ENCODE data around the gene PIP5K1B. TPM values are rescaled to one million over a fixed set of nuclear protein-coding genes. Genes with fewer than 3 reads are reported as not detected.

The PIP5K1B gene
- polyA plus RNA-seq, 1 donor (not counting 4 experiments of a cell fraction or from before 2014, with no cell fraction given), result not detected

DNA sequence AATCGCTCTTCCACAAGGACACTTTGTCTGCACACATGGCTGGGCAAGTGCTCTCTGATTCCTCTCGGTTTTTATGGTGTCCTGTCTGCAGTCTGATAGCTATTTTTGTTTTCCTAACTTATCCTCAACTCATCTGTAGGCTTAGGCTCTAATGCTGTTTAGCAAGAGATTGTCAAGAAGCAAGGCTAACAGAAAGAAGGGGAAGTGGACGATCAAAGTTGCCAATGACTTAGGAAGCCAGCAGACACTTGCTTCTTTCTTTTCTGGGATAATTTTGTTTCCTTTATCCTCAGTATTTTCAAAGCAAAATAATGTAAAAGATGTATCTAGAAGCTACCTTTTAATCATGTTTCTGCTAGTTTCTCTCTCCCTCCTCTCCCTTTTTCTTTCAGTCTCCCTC lies 178.2 kb downstream of the PIP5K1B start:
- no peak for TF ChIP-seq EZH2 (IDR thresholded peaks at IDR 0.05; ENCODE audit: low read length)
- TF ChIP-seq CTCF (optimal IDR thresholded peaks at IDR 0.05 in 1 of 3, IDR thresholded peaks at IDR 0.05 in 1 of 3, conservative IDR thresholded peaks at IDR 0.05 in 1 of 3; ENCODE audit: extremely low read depth in 1 of 3, insufficient read depth in 2 of 3, low read length in 3 of 3), result no peak
- Histone ChIP-seq H3K9ac (ENCODE audit: control insufficient read depth, extremely low read depth, insufficient read depth, low read length) (no peak overlapping the region), H3K36me3 (ENCODE audit: control insufficient read depth in 2 of 2, extremely low read depth in 1 of 2, insufficient read depth in 2 of 2, low read length in 2 of 2) (no peaks in the 10 kb centered on the region), H2AFZ (ENCODE audit: control insufficient read depth, low read length) (no peak overlapping the region), H3K4me2 (ENCODE audit: control insufficient read depth, extremely low read depth, insufficient read depth, low read depth, low read length) (no peak overlapping the region), H3K27ac (ENCODE audit: control insufficient read depth, insufficient read depth, low read length) (no peak overlapping the region), H3K9me1 (ENCODE audit: control insufficient read depth, extremely low read depth, insufficient read depth, low read length) (no peaks in the 10 kb centered on the region), H3K79me2 (ENCODE audit: control insufficient read depth, insufficient read depth, low read length) (no peaks in the 10 kb centered on the region), H3K4me1 (ENCODE audit: control insufficient read depth, extremely low read depth, insufficient read depth, low read length) (no peaks in the 10 kb centered on the region), H4K20me1 (ENCODE audit: control insufficient read depth, extremely low read depth, insufficient read depth, low read length) (no peaks in the 10 kb centered on the region), H3K27me3 (ENCODE audit: control insufficient read depth, extremely low read depth, insufficient read depth, low read length) (no peaks in the 10 kb centered on the region), H3K4me3 (ENCODE audit: control insufficient read depth in 2 of 3, extremely low read depth in 1 of 3, insufficient read depth in 2 of 3, low read depth in 1 of 3, low read length in 3 of 3) (no peak overlapping the region), H3K9me3 (ENCODE audit: control insufficient read depth, low read depth, low read length) (no peaks in the 10 kb centered on the region)
- dilution Hi-C loops (cut with MboI; ENCODE audit: extremely low pct_ligation_motif_present, low sequenced_read_pairs), result no loop called here
- DNase-seq (ENCODE audit: low read depth, low spot score) (no peak), FAIRE-seq (no peak)

- Histone ChIP-seq H3K4me3 (ENCODE audit: control insufficient read depth in 2 of 3, extremely low read depth in 1 of 3, insufficient read depth in 2 of 3, low read depth in 1 of 3, low read length in 3 of 3) (no peak overlapping the region), H3K9me1 (ENCODE audit: control insufficient read depth, extremely low read depth, insufficient read depth, low read length) (no peaks in the 10 kb centered on the region), H3K79me2 (ENCODE audit: control insufficient read depth, insufficient read depth, low read length) (no peaks in the 10 kb centered on the region), H3K4me2 (ENCODE audit: control insufficient read depth, extremely low read depth, insufficient read depth, low read depth, low read length) (no peak overlapping the region), H3K9ac (ENCODE audit: control insufficient read depth, extremely low read depth, insufficient read depth, low read length) (no peak overlapping the region), H3K4me1 (ENCODE audit: control insufficient read depth, extremely low read depth, insufficient read depth, low read length) (no peaks in the 10 kb centered on the region), H4K20me1 (ENCODE audit: control insufficient read depth, extremely low read depth, insufficient read depth, low read length) (no peaks in the 10 kb centered on the region), H3K36me3 (ENCODE audit: control insufficient read depth in 2 of 2, extremely low read depth in 1 of 2, insufficient read depth in 2 of 2, low read length in 2 of 2) (no peaks in the 10 kb centered on the region), H2AFZ (ENCODE audit: control insufficient read depth, low read length) (no peak overlapping the region), H3K9me3 (ENCODE audit: control insufficient read depth, low read depth, low read length) (no peaks in the 10 kb centered on the region), H3K27me3 (ENCODE audit: control insufficient read depth, extremely low read depth, insufficient read depth, low read length) (no peaks in the 10 kb centered on the region), H3K27ac (ENCODE audit: control insufficient read depth, insufficient read depth, low read length) (no peak overlapping the region)
- TF ChIP-seq EZH2 (IDR thresholded peaks at IDR 0.05; ENCODE audit: low read length) (no peak), CTCF (optimal IDR thresholded peaks at IDR 0.05 in 1 of 3, IDR thresholded peaks at IDR 0.05 in 1 of 3, conservative IDR thresholded peaks at IDR 0.05 in 1 of 3; ENCODE audit: extremely low read depth in 1 of 3, insufficient read depth in 2 of 3, low read length in 3 of 3) (no peak)
- FAIRE-seq (no peak), DNase-seq (ENCODE audit: low read depth, low spot score) (no peak)
- dilution Hi-C loops (cut with MboI; ENCODE audit: extremely low pct_ligation_motif_present, low sequenced_read_pairs), result no loop called here
These were observed 182.2 kb downstream of the PIP5K1B start for GRCh38 chr9:68887232-68887631.
